ENCODE results near the gene MYO10.
A peak's percentile ranks its signal among the peaks of the same experiment; 100 is the strongest.

MYO10 gene

GRCh38 chr5:16702964-16703363, 233.1 kb downstream of the MYO10 start:
- no peak for DNase-seq

DNA sequence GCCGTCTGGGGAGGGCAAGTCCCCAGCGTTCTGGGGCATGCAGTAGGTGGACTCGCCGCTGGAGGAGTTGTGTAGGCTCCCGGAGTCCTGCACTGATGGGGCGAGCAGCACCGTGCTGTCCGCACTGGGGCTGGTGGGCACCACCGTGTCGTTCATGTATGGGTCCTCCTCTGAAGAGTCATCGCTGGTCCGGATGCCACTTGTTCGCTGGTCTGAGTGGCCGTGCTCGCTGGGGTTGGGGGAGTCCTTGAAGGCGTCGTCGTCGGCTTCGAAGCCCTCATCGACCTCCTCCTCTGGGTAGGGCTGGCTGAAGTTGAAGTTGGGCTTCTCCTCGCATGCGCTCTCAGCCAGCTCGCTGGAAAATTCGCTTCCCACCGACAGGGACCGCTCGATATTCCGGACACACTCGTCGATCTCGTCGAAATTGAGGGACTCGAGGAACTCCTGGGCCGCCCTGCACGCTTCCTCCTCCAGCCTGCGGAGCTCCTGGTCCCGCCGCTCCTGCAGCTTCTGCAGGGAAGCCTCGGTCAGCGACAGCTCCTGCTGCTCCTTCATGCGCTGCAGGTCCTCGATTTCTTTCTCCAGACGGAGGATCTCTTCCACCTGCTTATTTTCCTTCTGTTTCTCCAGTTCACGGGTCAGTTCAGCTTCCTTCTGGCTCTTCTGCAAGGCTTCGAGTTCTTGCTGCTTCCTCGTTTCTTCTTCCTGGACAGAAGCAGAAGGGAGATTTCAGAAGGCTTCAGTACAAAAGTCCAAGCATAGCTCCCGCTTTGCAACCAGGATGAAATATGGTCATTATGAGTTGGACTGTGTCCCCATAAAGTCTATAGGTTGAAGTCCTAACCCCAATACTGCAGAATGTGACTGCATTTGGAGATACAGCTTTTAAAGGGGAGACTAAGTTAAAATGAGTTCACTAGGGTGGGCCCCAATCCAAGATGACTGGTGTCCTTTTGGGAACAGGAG, 234.7 kb downstream of the MYO10 start:
- DNase-seq = no peak

DNA sequence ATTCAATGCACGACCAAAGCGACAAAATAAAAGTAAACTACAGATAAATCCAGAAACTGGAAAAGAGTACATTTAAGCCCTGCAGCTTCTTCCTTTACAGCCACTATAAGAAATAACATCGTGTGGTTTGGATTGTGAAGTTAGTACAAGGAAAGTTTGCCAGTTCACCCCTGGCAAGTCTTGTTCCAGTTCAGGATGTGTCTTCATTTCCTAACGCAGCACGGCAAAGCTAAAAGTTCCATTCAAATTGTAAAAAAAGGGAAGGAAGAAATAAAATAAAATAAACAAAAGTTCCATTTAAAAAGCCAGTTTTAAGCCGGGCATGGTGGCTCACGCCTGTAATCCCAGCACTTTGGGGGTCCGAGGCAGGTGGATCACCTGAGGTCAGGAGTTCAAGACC, 236.0 kb downstream of the MYO10 start:
- DNase-seq = no peak

- no peak for DNase-seq
Measured at GRCh38 chr5:16695779-16696178, 240.3 kb downstream of the MYO10 start.

GRCh38 chr5:16693879-16694278, 242.2 kb downstream of the MYO10 start:
- no peak for DNase-seq

DNA sequence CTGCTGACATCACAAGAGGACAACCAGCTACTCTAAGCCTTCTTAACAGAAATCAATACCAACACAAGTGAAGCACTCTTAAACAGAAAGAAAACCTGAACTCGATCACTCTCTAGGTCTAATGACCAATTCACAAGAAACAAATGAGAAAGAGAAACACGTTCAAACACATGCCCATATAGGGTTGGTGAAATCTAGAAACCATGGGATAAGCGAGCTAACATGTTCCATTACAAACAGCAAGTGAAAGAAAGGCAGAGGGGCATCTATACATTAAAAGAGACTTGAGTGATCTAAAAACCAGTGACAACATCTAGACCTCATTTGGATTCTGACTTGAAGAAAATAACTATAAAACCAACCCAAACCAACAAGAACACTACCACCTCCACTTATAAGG, 244.4 kb downstream of the MYO10 start:
- no peak for DNase-seq

DNA sequence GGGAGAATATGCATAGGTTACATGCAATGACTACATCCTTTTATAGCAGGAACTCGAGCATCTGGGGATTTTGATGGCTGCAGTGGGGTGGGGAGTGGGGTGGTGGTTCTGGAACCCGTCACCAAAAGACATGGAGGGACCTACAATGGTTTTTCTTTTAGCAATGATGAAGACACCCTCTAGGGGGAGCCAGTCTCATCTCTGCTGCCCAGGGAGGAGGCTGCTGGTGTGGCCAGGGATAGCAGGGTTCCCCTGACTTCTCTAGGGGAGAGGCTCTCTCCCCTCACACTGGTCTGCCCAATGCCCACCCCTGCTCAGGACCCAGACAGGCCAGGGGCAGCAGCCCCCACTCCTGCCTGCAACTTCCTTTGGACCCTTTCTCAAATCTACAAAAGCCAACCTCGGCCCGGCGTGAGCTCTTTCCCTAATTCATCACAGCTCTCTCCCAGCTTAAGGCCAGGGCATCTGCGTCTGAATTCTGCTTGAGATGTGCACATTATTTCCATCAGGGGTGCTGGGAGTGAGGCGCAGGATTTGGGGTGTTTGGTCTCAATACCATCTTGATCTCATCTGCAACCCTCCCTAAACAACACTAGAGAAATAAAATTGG, 245.7 kb downstream of the MYO10 start:
- no peak for DNase-seq

DNA sequence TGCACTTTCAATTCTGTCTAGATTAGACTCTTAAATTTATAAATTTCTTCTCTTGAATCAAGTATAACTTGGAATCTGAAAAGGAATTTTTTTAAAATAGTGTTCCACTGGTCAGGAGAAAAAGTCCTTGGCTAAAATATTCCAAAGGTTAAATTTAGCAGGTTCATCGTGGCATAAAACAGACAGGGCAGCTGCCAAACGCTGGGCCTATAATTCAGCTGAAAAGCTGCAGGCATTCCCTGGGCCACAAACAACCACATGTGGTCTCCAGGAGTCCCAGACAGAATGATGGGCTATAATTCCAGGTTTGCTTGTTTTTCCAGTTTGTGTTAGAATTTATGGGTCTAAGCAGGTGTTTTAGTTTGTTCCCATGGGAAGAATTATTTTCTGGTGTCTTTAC, 248.2 kb downstream of the MYO10 start:
- no peak for DNase-seq

DNA sequence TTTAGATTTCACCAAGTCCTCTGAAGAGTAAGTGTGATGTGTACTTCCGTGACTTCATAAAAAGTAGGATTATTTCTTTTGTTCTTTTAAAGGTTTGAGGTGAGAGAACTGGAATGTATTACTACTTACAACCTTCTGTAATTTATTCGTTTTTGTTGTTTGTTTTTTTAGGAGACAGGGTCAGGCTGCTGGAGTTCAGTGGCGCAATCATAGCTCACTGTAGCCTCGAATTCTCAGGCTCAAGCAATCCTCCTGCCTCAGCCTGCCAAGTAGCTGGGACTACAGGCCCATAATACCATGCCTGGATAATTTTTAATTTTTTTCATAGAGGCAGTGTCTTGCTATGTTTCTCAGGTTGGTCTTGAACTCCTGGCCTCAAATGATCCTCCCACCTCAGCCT, 251.0 kb downstream of the MYO10 start:
- no peak for DNase-seq

- DNase-seq = no peak
Measured at GRCh38 chr5:16681876-16682275, 254.2 kb downstream of the MYO10 start.

DNA sequence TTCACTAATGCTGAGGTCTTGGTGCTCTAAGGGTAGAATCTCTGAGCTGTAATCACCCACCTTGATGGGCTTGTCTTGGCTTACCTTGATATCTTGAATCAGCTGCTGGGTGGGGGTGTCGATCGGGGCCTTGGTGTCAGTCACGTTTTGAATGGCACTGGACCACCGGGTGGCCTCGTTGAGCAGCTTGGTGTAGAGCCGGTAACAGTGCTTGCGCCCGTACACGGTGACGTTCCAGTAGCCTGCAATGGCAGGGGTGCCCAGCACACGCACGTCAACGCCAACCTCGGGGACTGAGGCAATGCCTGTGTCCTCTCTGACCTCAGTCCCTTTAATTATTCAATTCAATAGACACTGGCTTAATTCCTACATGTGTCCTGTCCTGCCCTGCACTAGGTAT, 256.2 kb downstream of the MYO10 start:
- no peak for DNase-seq

GRCh38 chr5:16679190-16679589, 256.9 kb downstream of the MYO10 start:
- no peak for DNase-seq

GRCh38 chr5:16675806-16676205, 260.3 kb downstream of the MYO10 start:
- no peak for DNase-seq

DNA sequence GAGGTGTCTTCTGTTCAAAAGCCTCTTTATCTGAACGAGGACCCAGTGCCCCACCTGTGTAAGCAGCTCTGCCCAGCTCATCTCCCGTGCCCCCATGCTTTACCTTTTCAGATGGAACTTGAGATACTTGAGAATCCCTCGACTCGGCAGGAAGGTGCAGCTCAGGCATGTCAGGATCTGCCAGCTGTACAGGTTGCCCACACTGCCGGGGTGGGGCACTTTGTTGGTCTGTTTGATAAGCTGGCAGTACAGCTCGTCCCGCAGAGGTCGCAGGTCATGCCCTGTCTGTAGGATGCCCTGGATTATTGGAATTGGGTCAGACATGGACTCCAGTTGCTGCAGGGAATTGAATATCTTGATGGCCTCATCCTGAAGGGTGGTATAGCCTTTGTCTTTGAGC, 261.3 kb downstream of the MYO10 start:
- DNase-seq = no peak

DNA sequence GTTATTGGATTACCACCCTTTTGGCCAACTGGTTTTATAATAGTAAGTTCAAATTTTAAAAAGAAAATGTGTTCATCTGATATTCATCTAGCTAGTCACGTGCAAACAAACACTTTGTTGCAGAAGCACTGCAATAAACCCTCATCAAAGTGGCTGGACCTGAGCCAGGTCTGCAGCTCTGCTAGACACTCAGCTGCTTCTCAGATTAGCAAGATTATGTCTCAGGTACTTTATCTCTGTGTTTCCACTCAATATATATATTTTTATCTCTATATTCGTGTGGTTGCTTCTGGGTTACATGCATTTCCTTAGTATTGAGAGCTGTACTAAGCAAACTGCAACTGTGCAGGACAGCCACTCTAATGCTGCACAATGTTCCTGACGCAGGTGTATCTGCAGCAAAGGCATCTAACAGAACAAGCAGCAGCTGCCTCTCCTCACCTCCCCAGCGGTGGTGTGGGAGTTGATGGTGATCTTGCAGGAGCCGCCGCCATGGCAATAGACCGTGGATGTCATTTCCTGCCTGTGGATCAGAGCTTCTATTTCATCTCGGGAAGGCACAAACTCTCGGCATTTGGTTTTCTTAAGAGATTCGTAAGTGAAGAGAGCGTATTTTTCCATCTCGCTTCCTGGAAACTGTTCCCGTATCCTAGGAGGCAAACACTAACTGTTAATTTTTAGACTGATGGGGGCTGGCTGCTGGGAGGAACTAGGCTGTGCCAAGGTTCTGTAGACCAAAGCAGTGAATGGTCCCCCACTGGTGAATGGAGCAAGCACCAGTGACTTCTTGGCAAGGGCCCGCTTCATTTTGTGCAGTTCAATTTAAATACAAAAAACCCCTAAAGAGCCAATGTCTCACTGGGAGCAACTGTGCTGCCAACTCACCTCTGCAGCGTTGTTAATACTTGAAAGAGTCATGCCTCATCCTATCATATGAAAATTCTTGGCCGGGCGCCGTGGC, 262.6 kb downstream of the MYO10 start:
- DNase-seq = peak; percentile 3

GRCh38 chr5:16671208-16671607, 264.9 kb downstream of the MYO10 start:
- DNase-seq = no peak

DNA sequence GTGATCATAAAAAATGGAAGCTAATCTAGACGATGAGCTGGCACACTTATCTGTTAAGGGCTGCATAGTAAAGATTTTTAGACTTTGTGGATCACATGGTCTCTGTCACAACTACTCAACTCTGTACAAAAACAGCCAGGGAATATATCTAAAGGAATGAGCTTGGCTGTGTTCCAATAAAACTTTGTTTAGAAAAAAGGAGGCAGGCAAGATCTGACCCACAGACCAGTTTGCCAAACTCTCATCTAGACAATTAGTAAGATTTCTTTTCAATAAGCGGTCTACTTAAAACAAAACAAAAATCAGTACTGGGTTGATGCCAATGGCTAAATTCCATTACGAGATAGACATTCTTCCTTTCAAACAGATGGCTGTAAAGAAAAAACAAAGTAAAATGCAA, 266.3 kb downstream of the MYO10 start:
- no peak for DNase-seq

GRCh38 chr5:16668631-16669030, 267.5 kb downstream of the MYO10 start:
- no peak for DNase-seq

DNA sequence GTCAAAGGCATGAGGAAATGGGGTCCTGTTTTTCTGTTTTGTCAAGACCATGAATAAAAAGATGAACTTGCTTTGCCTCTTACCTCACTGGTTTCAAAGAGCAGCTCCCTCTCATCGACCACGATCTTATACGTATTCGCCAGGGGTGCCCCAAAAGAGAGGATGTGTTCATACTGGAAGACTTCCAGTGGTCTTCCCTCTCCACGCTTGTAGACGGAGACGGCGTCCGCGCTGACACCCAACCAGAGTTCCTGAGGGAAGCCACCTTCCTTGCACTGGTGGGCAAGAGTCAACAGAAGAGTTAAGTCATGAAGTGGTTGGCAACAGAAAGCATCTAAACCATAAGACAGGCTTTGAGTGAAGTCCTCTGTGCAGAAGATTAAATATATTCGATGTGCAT, 267.9 kb downstream of the MYO10 start:
- no peak for DNase-seq

DNA sequence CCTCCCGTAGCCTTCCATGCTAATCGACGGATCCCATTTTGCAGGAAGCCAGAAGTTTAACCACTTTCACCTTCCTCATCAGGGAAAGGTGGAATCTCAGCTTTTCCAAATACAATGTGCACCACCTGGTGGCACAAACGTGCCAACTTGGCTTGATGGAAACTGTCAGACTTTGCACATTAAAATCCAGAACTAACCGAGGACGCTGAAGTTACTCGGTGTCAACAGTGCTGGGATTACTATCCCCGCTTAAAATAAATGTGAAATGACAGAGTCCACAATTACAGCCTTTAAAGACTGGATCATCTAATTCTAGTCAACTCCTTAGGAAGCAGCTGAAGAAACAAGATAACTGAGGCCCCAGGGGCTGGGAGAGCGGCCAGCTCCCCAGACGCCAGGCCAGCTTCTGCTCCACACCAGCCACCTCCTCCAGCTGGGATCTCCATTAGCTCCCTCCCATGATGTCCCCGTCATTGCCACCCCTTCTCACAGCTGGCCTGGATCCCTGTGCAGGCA, 269.1 kb downstream of the MYO10 start:
- peak; percentile 13 for DNase-seq

DNA sequence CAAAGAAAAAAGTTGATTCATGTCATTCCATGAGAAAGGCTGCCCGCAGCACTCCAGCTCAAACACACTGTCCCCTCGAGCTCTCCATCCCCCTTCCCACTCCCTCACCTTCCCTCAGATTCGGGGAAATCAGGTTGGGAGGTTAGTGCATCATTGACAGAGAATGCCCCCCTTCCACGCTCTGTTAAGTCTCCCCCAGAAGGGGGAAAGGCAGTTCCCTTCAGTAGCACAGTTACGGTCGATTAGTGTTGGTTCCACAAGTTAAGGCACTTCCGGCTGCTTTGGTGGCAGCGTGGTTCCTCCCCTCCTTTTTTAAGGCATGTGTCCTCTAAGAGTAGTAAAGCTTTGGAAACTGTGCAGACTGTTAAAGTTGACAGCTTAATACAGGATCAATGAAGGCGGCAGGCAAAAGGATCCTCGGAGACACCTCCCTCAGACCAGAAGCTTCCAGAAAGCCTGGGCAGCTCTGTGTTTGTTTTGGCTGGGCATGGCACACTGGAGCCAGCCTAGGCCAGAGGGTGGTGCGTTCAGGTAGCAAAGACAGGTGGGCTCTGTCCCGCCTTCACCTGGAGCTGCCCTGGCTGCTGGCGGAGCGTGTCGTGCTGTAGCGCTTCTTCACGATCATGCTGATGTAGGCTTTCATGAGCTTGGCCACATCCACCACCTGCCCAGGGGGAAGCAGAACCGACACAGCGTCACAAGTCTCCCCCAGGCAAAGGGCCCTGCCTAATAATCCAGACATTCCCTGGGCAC, 269.8 kb downstream of the MYO10 start:
- DNase-seq = no peak

DNA sequence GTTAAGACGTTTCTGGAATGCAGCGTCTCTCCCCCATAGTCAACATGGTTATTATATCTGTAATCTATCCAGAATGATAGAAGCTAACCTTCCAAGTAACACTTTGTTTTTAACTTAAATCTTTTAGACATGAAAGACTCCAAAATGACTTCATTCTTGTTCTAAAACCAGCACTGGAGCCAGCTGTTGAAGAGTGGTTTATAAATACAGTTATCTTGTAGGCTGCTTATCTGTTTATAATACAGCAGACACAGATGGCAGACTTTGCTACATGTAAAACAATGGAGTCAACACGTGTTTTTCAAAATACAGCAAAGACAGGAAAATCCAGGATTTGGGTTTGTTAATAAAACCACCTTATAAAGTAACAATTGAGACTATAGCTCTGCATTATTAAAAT, 270.5 kb downstream of the MYO10 start:
- no peak for DNase-seq

Measured in effector CD8-positive, alpha-beta T cell (primary cell).